NCI-H82 treated with DMSO at 0.1 percent for 48 hours (cell line): ENCODE measurements around the gene CRYBA4.

Experiments used
- DNase-seq: peaks from one replicate; lab custom pipeline; 2025; ENCODE audit not compliant: unreplicated experiment; lab: John Stamatoyannopoulos, UW

The CRYBA4 gene

DNA sequence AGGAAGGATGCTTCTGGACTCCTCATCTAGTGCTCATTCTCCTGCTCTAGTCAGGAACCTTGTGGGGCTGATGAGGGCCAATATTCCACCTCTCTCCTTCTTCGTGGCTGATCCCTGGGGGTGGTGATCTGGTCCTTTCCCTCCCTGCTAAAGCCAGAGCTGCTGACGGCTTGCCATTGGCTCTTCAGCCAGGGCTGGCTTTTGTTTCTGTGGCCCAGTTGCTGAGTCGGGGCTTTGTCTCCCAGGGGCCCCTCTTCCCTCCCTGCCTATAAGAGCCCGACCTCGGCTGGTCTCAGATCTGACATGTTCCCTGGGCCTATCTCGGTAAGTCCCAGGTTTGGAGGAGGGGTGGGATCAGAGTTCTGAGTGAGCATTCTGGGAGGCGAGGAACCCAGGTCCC, at the start of gene CRYBA4:
Gene CRYBA4 (plus strand): TSS at position 301 of the 400 bp plus-strand sequence. CDS start 634 bp downstream, outside the sequence.
- no peak for DNase-seq

DNA sequence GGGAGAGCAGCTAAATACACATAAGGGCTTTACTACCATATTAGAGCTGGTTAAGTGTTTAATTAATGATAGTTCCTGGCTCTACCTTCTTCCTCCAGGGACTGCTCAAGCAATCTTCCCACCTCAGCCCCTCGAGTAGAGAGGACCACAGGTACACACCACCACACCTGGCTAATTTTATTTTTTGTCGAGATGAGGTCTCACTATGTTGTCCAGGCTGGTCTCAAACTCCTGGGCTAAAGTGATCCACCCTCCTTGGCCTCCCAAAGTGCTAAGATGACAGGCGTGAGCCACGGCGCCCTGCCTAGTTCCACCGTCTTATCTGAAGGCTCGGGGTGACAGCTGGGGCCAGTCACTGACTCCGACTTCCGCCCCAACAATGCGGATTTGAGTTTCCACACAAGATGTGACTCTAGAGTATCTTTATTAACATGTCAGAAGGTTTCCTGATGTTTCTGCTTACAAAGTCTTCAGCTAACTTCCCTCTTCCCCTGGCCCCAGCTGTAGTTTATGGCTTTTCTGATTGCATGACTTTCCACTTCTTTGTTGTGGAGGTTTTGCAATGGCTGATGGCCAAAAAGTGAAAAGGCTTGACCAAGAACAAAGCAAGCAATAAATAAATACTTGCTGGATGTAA, 48.6 kb upstream of the CRYBA4 start:
- DNase-seq = no peak

DNA sequence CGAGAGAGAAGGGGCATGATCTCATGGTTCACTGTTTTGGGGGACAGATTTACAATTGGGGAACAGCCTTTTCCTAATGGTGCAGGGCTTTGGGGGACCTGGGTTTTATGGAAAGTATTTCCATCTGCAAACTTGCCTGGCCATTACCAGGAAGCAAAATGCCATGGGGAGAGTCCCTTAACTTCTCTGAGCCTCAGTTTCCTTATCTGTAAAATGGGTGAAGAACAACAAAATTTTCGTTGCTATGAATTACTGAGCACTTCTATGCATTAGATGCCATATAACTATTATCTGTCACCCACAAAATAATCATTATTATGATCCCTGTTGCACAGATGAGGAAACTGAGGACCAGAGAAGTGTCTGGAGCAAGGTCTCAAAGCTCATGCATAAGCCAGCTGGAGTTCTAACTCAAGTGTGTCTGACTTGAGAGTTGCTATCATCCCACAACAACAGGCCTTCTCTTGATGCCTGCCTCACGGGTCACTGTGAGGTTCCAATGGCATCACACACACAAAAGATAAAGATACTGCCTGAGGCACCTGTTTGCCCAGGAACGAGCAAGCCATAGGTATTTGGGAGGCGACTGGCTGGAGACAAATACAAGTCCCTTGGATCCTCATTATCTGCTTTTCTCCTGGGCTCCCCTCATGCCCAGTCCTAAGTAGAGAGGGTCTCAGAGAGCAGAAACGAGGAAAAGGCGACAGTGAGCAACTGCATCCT, 47.6 kb upstream of the CRYBA4 start:
- no peak for DNase-seq

DNA sequence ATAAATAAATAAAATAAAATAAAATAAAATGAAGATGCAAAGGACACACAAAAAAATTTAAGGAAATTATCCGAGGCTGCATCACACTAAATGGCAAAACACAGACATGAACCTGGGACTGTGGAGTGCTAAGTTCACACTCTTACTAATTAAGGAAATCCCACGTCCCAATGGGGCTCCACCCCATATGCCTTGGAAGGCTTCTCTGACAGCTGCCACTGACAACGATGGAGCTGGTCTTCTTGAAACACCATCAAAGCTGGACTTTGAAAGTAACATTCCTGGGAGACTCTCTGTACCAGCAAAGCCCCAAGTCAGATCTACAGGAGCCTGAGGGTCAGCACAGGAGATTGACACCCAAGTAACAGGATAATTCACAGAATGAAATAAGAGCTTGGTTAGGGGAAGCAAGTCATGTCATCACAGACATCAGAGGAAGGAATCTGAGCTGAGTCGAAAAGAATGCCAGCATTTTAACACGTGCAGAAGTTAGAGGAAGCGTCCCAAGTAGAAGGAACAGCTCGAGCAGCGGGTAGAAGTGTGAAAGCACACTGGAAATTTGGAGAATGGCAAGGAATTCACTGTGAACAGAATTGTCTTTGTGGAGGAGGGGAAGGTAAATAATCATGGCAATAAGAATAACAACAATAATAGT, 45.6 kb upstream of the CRYBA4 start:
- DNase-seq = no peak

DNA sequence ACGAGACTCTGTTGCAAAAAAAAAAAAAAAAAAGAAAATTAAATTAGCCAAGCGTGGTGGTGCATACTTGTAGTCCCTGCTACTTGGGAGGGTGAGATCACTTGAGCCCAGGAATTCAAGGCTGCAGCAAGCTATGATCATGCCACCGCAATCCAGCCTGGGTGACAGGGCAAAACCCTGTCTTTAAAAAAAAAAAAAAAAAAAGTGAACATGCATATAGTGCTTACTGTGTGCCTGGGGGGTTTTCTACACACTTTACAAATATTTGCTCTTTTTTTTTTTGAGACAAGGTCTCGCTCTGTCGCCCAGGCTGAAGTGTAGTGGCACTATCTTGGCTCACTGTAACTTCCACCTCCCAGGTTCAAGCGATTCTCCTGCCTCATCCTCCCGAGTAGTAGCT, 44.7 kb upstream of the CRYBA4 start:
- no peak for DNase-seq

DNA sequence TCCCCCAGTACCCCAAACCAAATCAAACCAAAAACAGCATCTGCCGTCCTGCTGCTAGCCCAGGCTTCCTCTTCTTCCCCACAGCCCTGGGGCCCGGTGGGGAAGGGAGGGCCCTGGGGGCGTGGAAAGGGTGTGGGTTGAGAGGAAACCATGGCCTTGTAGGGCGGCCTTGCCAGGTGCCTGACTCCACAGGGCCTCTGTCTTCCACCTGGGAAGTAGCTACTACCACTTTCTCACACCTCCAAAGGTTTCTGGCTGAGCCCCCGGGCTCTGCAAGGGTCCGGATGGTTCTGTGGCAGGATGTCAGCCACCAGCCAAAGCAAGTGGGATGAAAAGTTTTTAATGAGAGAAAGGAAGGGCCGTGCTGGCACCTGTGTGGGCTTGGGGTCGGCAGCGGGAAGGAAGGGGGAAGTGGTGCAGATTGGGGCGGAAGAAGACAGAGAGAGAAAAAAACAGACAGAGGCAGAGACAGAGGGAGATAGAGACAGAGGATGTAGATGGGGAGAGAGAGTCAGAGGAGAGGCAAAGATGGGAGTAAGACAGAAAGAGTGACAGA, 42.4 kb upstream of the CRYBA4 start:
- DNase-seq = no peak

DNA sequence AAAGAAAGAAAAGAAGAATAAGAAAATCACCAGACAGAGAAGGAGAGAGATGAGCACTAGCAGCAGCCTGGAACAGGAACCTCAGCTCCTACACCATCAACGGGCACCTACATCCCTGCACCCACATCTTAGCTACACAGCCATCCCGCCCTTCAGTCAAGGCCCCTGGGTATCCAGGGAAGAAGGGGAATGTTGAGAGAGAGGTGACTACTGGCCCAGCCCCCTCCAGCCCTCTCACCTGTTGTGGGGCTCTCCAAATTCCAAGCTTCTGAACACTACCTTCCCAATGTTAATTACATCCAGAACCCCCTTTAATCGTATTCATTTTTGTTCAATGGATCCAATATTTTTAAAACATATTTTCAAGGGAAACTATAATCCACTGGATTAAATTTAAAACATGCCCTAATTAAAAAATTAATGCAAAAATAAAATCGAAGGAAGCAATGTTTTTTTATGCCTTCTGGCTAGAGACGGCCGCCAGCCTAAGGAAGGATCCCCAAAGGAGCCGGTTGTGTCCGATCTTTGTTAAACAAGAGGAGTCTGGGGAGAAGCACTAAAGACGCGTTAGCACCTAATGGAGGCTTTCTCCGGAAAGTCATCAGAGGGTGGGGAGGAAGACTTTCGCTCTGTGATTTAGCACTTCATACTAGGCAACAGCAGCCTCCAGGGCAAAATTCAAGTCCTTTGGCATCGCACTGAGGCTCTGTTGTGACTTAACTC, 41.4 kb upstream of the CRYBA4 start:
- DNase-seq = no peak

DNA sequence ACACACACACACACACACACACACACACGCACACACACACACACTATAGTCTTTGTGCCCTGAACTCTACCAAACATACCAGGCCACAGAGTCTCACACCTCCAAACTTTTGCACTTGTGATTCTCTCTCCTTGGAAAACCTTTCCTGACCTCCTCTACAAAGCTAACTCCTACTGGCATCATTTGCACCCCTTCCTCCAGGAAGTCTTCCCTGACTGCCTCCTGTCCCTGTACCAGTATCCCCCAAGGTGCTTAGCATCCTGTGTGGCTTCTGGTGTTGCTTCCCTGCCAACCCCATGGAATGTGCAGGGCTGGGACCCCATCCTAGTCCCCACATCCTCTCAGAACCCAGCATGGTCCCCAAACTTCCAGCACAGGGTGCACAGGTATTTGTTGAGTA, 40.7 kb upstream of the CRYBA4 start:
- no peak for DNase-seq

DNA sequence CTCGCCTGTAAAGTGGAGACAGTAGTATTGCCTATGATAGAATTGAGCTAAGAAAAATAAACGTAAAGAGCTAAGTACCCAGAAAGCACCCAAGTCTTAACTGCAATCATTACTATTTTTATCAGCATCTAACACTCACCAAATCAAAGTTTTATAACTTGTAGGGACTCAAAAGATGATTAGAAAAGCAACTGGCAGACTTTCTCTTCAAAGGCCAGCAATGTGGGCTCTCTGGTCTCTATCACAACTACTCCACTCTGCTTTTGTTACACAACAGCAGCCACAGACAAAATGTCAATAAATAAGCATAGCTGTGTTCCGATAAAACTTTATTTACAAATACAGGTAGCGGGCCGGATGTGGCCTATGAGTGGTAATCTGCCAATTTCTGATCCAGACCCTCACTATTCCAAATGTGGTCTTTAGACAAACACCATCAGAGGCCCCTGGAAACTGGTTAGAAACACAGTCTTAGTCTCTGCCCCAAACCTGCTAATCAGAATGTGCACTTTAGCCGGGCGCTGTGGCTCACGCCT, 40.1 kb upstream of the CRYBA4 start:
- no peak for DNase-seq

DNA sequence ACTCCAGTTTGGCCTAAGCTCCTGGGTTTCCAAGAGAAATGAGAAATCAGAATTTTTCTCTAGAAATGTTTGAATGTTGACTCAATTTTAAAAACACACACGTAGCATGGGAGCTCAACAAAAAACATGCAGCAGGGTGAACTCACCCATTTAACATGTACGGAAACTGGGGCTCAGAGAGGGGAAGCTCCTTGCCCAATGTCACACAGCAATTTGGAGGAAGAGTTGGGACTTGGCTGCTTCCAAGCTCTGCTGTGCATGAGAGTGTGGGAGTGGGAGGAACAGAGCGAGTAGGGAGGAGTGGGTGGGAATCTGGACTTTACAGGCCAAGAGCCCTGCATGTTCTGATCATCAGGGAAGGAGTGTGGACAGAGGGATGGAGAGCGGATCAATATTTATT, 37.8 kb upstream of the CRYBA4 start:
- DNase-seq = no peak

DNA sequence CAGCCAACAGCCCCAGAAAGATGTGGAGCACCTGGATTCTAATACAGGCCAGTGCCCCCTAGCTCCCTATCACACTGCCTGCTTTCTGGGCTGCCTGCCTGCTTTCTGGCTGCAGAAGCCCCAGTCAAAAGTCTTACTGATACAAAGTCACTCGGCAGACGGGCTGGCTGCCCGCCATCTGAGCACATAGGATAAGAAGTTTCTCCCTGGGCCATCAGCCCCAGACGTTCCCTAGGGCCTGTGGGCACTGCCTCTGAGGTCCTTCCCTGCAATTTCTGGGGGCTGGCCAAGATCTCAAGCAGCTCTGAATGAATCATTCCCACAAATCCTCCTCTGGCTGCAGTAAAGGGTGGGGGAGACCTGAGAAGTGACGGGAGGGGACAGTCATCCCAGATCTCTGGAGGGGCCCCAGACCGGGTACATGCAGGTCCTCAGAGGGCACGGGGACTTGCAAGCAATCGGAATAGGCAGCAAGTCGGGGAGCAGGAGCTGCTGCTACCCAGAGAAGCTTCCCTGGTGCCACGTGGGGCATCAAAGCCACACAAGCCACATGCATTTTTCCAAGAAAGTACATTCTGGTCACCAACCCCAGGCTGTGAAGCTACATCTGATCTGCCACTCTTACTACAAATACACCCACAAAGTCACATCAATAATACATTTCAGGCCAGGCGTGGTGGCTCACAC, 36.5 kb upstream of the CRYBA4 start:
- no peak for DNase-seq

DNA sequence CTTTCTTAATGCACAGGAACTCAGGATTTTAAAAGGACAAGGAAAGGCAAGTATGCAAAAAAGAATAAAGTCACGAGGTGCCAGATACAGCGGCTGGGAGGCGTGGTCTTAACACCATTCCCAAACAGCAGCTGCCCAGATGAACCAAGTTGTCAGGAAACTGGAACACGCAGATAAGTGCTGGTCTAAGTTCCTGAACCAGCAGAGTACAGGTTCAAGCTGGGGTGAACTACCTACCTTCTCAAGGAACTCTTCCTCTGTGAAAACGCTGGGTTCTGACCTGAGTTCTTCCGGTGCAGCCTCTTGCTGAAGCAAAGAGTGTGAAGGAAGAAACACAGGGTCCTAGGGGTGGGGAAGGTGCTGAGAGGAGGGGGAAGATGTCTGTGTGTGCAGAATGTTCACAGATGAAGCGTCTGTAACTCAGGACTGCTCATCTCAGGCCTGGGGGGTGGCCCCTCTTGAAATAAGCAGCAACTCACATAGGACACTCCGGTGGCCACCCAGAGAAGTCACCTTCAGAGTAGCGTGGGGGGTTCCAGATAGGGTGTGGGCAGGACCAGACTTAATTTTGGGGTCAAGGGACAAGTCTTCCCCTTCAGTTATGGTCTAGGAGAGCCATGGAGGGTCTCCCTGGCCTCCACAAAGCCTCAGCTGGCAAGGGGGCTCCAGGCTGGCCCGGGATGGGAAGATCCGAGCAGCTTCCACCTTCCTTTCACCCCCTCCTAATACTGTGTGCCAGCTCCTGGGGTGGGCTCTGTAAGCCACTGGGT, 35.0 kb upstream of the CRYBA4 start:
- DNase-seq = no peak

DNA sequence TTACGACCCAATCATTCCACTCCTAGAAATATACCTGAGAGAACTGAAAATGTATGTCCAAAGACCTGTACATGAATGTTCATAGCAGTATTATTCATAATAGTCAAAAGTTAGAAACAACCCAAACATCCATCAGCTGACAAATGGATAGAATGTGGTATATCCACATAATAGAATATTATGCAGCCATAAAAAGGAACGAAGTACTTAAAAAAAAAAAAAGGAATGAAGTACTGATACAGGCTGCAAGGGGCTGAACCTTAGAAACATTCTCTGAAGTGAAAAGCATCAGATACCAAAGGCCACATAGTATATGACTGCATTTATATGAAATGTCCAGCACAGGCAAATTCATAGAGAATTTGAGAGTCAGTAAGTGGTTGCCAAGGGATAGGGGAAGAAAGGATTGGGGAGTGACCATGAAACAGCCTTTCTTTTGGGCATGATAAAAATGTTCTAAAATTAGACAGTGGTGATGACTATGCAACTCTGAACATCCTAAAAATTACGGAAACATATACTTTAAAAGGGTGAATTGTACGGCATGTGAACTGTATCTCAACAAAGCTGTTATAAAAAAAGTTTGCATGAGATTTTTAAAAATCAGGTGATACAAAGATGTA, 33.7 kb upstream of the CRYBA4 start:
- DNase-seq = no peak

DNA sequence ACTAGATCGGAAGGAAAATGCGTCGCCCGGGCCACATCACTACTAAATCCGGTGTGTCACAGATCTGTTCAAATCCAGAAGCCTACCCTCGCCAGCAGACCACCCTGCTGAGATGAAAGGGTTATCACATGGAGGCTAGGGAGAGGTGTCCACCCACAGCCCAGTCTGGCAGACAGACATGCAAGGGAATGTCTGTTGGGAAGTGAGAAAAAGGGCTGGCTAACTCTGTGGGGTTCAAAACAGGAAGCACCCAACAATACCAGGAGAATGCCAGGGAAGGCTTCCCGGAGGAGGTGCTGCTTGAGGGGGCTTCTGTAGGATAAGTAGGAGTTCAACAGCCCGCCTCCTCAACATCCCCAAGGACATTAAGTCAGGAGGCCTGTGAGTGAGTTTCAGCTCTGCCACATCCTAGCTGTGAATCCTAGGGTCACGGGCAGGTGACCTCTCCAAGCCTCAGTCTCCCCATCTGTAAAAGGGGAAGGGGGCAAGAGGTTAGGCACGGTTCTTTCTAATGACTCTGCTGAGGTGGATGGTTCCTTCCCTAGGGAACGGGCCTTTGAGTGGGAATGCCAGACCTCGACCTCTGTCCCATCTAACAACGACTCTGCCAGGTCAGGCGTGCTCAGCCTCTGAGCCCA, 32.9 kb upstream of the CRYBA4 start:
- DNase-seq = no peak

DNA sequence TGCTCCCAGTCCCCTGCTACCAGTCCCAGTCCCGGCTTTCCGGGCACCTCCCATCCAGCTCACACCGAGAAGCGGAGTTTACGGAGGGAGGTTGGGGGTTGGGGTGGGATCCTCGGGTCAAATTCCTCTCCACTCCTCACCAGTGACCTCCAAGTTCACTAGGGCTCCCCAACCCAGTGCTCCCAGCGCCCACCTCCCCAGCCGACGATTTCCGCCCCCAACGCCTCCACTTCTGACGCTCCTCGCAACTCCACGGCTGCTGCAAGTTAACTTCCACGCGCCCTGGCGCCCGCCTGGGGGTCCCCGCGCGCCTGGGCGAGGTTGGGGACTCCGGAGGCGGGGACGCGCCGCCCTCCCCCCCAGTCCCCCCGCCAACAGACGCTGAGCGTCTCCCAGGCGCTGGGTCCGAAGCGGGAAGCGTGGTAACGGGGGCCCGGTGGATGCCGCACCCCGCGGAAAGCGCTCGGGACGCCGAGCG, 32.4 kb upstream of the CRYBA4 start:
- no peak for DNase-seq

DNA sequence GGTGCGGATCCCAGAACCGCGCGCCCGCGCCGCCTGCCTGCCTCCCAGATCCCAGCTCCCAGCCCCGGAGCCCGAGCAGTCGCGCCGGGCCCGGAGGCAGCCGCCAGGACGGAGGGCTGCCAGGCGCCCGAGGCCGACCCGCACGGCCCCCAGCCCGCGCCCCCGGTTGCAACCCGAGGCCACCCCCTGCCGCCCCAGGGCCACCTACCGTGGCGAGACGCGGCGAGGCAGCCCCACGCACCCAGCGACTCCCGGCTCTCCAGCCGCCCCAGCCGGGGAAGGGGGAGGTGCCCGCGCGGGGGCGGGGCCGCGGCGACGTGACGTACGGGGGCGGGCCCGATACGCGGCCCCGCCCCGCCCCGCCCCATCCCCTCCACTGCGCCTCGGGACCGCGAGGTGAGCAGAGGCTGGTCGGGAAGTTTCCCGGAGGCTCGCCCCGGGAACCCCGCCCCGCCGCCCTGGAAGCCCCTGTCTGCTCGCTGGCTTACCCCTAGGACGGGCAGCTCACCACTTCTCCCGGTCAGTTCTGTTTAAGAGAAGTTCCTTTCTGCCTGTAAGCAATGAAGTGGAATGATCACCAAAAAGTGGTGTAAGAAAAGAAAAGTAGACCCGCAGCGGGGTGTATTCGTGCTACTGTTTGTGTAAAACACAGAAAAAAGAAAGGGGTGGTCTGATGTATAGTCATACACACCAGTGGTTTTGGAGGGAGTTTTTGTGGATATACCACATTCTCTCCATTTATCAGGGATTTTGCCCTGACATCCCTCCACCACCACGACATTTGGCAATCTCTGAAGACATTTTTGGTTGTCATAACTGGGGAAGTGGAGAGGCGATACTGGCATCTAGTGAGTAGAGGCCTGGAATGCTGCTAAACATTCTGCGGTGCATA, 31.7 kb upstream of the CRYBA4 start, which contains the start of gene TPST2:
Gene TPST2 (minus strand): TSS at position 288 of the 892 bp plus-strand sequence. CDS start 48,502 bp downstream, outside the sequence.
- peak; percentile 9 for DNase-seq

DNA sequence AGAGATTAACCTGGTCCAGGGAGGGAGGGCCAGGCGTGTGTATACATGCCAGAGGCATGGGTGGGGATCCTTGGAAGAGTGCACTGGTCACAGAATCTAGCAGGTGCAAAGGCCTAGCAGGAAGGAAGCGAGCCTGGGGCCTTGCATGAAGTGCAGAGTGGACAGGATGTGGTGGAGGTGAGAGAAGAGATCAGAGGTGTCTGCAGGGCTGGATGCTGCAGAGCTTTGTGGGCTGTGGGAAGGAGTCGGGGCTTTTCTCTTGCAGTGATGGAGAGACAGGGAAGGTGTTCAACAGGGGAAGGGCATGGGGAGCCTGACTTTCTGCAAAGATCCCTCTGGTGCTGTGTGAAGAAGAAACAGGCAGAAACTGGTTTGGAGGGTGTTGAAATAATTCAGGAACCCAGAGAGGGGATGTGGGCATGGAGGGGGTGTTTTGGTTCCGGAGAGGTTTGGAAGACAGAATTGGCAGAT, 29.3 kb upstream of the CRYBA4 start:
- no peak for DNase-seq
